Measurements from ENCODE around the gene NXT2.

NXT2 gene

DNA sequence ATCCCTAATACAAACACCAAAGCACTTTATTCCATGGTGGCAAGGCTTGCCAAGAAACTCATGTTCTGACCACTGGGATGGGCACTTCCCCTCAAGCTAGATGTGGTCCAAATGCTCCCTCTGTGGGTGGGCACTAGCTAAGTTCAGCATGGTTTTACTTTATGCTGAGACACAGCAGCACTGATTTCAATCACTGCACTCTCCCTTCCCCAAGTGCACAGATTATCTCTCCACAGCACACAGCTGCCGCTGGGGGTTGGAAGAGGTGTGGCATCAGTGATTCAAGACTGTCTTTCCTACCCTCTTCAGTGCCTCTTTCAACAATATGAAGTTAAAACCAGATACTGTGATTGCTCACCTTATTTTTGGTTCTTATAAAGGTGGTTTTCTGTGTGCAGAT is 38.2 kb upstream of the NXT2 start:
- H3F3A ChIP-seq (ENCODE audit: insufficient read depth), result no peaks in the 10 kb centered on the region
- no peaks in the 10 kb centered on the region for H3K27me3 ChIP-seq (ENCODE audit: low read length)
- H3K4me2 ChIP-seq (ENCODE audit: low read depth, low read length, poor library complexity, severe bottlenecking), result no peak overlapping the region
- H3K9me3 ChIP-seq (ENCODE audit: insufficient read depth, low read length), result no peaks in the 10 kb centered on the region
- no peak overlapping the region for H2AFZ ChIP-seq (ENCODE audit: low read depth, low read length, severe bottlenecking)
- H3K9ac ChIP-seq (ENCODE audit: low read length), result no peak overlapping the region
- no peaks in the 10 kb centered on the region for H3K79me2 ChIP-seq (ENCODE audit: insufficient read depth, low read length)
- no peak overlapping the region for H3K27ac ChIP-seq (ENCODE audit: low read depth, low read length)
- TF ChIP-seq, protein P1, sequence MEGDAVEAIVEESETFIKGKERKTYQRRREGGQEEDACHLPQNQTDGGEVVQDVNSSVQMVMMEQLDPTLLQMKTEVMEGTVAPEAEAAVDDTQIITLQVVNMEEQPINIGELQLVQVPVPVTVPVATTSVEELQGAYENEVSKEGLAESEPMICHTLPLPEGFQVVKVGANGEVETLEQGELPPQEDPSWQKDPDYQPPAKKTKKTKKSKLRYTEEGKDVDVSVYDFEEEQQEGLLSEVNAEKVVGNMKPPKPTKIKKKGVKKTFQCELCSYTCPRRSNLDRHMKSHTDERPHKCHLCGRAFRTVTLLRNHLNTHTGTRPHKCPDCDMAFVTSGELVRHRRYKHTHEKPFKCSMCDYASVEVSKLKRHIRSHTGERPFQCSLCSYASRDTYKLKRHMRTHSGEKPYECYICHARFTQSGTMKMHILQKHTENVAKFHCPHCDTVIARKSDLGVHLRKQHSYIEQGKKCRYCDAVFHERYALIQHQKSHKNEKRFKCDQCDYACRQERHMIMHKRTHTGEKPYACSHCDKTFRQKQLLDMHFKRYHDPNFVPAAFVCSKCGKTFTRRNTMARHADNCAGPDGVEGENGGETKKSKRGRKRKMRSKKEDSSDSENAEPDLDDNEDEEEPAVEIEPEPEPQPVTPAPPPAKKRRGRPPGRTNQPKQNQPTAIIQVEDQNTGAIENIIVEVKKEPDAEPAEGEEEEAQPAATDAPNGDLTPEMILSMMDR (IDR thresholded peaks at IDR 0.05; ENCODE audit: insufficient read depth, low read length, poor library complexity, severe bottlenecking), result no peak
- no peak for TF ChIP-seq EZH2phosphoT487 (conservative IDR thresholded peaks at IDR 0.05; ENCODE audit: low read length)
- H4K20me1 ChIP-seq (ENCODE audit: low read depth, low read length), result no peaks in the 10 kb centered on the region
- H3K36me3 ChIP-seq (ENCODE audit: low read length), result no peaks in the 10 kb centered on the region
- H3K9me2 ChIP-seq (replicated peaks; ENCODE audit: insufficient read depth, low read length), result no peaks in the 10 kb centered on the region
- no peak overlapping the region for H3K4me3 ChIP-seq (ENCODE audit: insufficient read depth, low read length, poor library complexity, severe bottlenecking)

DNA sequence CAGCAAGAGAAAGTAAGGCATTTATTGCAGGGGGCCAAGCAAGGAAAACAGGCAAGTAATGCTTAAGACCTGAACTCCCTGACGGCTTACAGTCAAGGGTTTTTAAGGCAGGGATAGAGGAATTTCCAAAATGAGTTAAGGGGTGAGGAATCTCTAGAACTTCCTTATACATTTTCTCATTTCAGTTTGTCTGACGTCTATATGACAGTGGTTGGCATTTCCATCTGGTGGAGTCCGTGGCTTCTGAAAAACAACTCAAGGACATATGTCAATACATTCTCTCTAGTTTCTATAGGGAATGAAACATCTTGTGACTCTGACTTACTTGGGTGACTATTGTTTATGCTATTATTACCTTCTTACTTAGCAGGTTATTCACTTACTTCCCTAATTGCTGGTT is 35.5 kb upstream of the NXT2 start:
- Histone ChIP-seq H4K20me1 (ENCODE audit: low read depth, low read length) (no peaks in the 10 kb centered on the region), H3F3A (ENCODE audit: insufficient read depth) (no peaks in the 10 kb centered on the region), H3K27ac (ENCODE audit: low read depth, low read length) (no peak overlapping the region), H3K27me3 (ENCODE audit: low read length) (no peaks in the 10 kb centered on the region), H3K4me2 (ENCODE audit: low read depth, low read length, poor library complexity, severe bottlenecking) (no peak overlapping the region), H3K36me3 (ENCODE audit: low read length) (no peaks in the 10 kb centered on the region), H3K4me3 (ENCODE audit: insufficient read depth, low read length, poor library complexity, severe bottlenecking) (no peak overlapping the region), H2AFZ (ENCODE audit: low read depth, low read length, severe bottlenecking) (no peak overlapping the region), H3K9me3 (ENCODE audit: insufficient read depth, low read length) (no peaks in the 10 kb centered on the region), H3K9ac (ENCODE audit: low read length) (no peak overlapping the region), H3K9me2 (replicated peaks; ENCODE audit: insufficient read depth, low read length) (no peaks in the 10 kb centered on the region), H3K79me2 (ENCODE audit: insufficient read depth, low read length) (no peaks in the 10 kb centered on the region)
- TF ChIP-seq EZH2phosphoT487 (conservative IDR thresholded peaks at IDR 0.05; ENCODE audit: low read length), result no peak
- TF ChIP-seq, protein P1 (IDR thresholded peaks at IDR 0.05; ENCODE audit: insufficient read depth, low read length, poor library complexity, severe bottlenecking), result no peak

DNA sequence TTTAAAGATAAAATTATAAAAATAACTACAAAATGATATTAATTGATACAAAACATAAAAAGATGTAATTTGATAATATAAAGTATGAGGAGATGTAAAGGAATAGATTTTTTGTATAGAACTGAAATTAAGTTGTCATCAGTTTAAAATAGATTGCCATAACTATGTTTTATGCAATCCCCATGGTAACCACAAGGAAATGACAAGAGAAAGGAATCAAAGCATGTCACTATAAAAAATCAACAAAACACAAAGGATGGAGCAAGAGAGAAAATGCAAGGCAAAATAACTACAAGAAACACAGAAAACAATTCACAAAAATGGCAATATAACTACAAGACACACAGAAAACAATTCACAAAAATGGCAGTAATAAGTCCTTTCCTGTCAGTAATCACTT is 27.7 kb upstream of the NXT2 start:
- Histone ChIP-seq H4K20me1 (ENCODE audit: low read depth, low read length) (no peaks in the 10 kb centered on the region), H3K9ac (ENCODE audit: low read length) (no peak overlapping the region), H3K36me3 (ENCODE audit: low read length) (no peaks in the 10 kb centered on the region), H3F3A (ENCODE audit: insufficient read depth) (no peaks in the 10 kb centered on the region), H3K9me2 (replicated peaks; ENCODE audit: insufficient read depth, low read length) (no peaks in the 10 kb centered on the region), H3K4me3 (ENCODE audit: insufficient read depth, low read length, poor library complexity, severe bottlenecking) (no peak overlapping the region), H3K27me3 (ENCODE audit: low read length) (no peaks in the 10 kb centered on the region), H3K9me3 (ENCODE audit: insufficient read depth, low read length) (no peaks in the 10 kb centered on the region), H2AFZ (ENCODE audit: low read depth, low read length, severe bottlenecking) (no peak overlapping the region), H3K79me2 (ENCODE audit: insufficient read depth, low read length) (no peaks in the 10 kb centered on the region), H3K4me2 (ENCODE audit: low read depth, low read length, poor library complexity, severe bottlenecking) (no peak overlapping the region), H3K27ac (ENCODE audit: low read depth, low read length) (no peak overlapping the region)
- TF ChIP-seq, protein P1 (IDR thresholded peaks at IDR 0.05; ENCODE audit: insufficient read depth, low read length, poor library complexity, severe bottlenecking), result no peak
- TF ChIP-seq EZH2phosphoT487 (conservative IDR thresholded peaks at IDR 0.05; ENCODE audit: low read length), result no peak
